Osteocyte (in vitro differentiated cells): ENCODE results near the gene C12orf57. TPM values are rescaled to one million over a fixed set of nuclear protein-coding genes. Genes with fewer than 3 reads are reported as not detected.

Source experiments
- DNase-seq: peaks from one replicate; pipeline ENCODE4 v3.0.0; 2021; ENCODE audit warnings: mixed read lengths; ENCODE audit not compliant: unreplicated experiment; ENCODE audit errors: extremely low spot score
- H3K27ac Mint-ChIP-seq: one replicate; pipeline ENCODE4 v1.8.0; 2021; ENCODE audit warnings: mild to moderate bottlenecking, mixed read lengths; ENCODE audit not compliant: unreplicated experiment
- H3K27me3 Mint-ChIP-seq: one replicate; pipeline ENCODE4 v1.8.0; 2021; ENCODE audit warnings: mixed read lengths; ENCODE audit not compliant: unreplicated experiment
- H3K36me3 Mint-ChIP-seq: one replicate; pipeline ENCODE4 v1.8.0; 2021; ENCODE audit warnings: mixed read lengths; ENCODE audit not compliant: unreplicated experiment
- H3K4me1 Mint-ChIP-seq: one replicate; pipeline ENCODE4 v1.8.0; 2021; ENCODE audit warnings: mixed read lengths; ENCODE audit not compliant: unreplicated experiment
- H3K4me3 Mint-ChIP-seq: one replicate; pipeline ENCODE4 v1.8.0; 2021; ENCODE audit warnings: mild to moderate bottlenecking, moderate library complexity, mixed read lengths; ENCODE audit not compliant: unreplicated experiment
- H3K9me3 Mint-ChIP-seq: one replicate; pipeline ENCODE4 v1.8.0; 2021; ENCODE audit warnings: mixed read lengths; ENCODE audit not compliant: unreplicated experiment
- total RNA-seq: library from RNA; stranded (reverse); gene quantifications from 2 replicates; pipeline ENCODE4 v1.2.1, GENCODE V29; 2021
- TF ChIP-seq, protein P1 (sequence below): fragments of 200-600 bp; sonication (generic); IDR thresholded peaks from 2 replicates; pipeline ENCODE4 v1.5.0; 2021; ENCODE audit warnings: antibody characterized with exemption, mild to moderate bottlenecking, moderate library complexity

C12orf57 gene
- total RNA-seq, 1 donor from 2014 or later, result 309 TPM

DNA sequence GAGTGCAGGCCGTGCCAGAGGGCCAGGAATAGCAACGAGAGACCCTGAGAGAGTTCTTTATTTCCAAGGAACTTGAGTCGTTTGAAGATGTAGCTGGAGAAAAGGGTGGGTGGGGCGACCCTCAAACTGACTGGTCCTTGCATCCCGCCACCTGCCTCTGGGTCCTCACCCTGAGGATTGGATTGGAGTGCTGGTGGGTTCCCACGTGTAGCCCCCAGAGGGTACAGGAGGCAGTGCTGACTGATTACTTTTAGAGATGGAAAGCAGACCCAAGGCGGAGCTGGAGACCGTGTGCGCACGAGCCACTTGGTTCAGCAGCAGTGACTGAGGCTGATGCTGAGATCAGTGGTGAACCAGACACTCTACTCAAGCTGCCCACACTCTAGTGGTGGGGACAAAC, 33.8 kb downstream of the C12orf57 start:
- no peaks in the 10 kb centered on the region for H3K27me3 Mint-ChIP-seq
- no peak overlapping the region for H3K4me3 Mint-ChIP-seq
- H3K4me1 Mint-ChIP-seq, result peaks cover 3% of the 10 kb centered on the region
- no peak overlapping the region for H3K27ac Mint-ChIP-seq
- H3K9me3 Mint-ChIP-seq, result no peaks in the 10 kb centered on the region
- H3K36me3 Mint-ChIP-seq, result peaks cover 32% of the 10 kb centered on the region
- TF ChIP-seq, protein P1, sequence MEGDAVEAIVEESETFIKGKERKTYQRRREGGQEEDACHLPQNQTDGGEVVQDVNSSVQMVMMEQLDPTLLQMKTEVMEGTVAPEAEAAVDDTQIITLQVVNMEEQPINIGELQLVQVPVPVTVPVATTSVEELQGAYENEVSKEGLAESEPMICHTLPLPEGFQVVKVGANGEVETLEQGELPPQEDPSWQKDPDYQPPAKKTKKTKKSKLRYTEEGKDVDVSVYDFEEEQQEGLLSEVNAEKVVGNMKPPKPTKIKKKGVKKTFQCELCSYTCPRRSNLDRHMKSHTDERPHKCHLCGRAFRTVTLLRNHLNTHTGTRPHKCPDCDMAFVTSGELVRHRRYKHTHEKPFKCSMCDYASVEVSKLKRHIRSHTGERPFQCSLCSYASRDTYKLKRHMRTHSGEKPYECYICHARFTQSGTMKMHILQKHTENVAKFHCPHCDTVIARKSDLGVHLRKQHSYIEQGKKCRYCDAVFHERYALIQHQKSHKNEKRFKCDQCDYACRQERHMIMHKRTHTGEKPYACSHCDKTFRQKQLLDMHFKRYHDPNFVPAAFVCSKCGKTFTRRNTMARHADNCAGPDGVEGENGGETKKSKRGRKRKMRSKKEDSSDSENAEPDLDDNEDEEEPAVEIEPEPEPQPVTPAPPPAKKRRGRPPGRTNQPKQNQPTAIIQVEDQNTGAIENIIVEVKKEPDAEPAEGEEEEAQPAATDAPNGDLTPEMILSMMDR, result no peak
- DNase-seq, result no peak

DNA sequence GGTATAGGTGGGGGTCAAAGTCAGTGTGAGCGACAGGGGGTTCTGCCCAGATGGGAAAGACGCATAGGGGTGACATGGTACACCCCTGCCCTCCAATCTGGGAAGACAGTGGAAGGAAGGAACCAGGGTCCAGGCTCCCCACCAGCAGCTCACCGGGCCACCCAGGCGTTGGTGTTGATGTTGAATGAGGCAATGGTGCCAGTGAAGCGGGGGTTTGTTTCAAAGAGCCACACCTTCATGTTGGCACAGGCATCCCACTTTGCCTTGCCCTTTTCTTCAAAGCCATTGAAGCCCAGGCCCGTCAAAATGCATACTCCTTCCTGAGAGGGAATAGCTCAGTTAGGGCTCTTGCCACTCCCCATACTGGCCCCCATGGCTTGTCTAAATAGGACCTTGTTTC, 34.4 kb downstream of the C12orf57 start:
- no peaks in the 10 kb centered on the region for H3K27me3 Mint-ChIP-seq
- TF ChIP-seq, protein P1, result no peak
- no peak overlapping the region for H3K27ac Mint-ChIP-seq
- peaks cover 2% of the 10 kb centered on the region for H3K4me1 Mint-ChIP-seq
- H3K4me3 Mint-ChIP-seq, result no peak overlapping the region
- peaks cover 34% of the 10 kb centered on the region for H3K36me3 Mint-ChIP-seq
- DNase-seq, result no peak
- no peaks in the 10 kb centered on the region for H3K9me3 Mint-ChIP-seq

DNA sequence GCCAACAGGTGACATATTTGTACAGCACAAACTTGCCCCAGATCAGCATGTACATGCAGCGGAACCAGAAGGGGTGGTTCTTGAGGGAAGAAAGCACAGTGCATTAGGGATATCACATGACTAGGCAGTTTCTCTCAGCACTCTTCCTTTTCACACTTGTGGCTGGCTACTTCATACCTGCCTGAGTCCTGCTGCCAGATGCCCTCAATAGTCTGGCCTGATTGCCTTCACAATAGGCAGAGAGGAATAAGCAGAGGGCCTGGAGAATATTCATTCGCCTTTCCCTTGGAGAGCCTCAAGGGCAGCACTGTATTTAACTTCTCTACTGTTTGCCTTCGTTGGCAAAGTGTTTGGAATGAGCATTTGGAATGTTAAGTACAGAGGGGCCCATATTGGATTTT, 34.8 kb downstream of the C12orf57 start:
- H3K4me3 Mint-ChIP-seq, result no peak overlapping the region
- H3K36me3 Mint-ChIP-seq, result peaks cover 36% of the 10 kb centered on the region
- no peak for DNase-seq
- H3K4me1 Mint-ChIP-seq, result peaks cover 2% of the 10 kb centered on the region
- H3K9me3 Mint-ChIP-seq, result no peaks in the 10 kb centered on the region
- H3K27me3 Mint-ChIP-seq, result no peaks in the 10 kb centered on the region
- H3K27ac Mint-ChIP-seq, result no peak overlapping the region
- TF ChIP-seq, protein P1, result no peak

DNA sequence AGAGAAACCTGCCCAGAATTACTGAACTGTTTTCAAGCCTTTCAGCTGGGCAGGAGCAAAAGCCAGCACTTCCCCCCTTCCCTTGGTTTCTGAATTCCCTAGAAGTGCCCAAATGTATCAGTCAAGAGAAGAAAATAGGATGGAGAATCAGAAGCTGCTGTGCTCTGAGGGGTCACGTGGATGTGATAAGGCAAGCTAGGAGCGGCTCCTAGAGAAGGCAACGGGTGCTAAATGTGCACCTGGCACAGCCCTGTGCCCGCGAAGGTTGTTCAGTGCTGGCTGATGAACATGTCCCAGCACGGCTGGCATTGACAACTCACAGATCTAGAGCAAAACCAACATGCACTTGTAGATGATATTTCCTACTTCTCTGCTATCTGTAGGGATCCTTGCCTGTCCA, 35.2 kb downstream of the C12orf57 start:
- Mint-ChIP-seq H3K4me3 (no peak overlapping the region), H3K9me3 (no peaks in the 10 kb centered on the region), H3K27me3 (no peaks in the 10 kb centered on the region), H3K36me3 (peaks cover 36% of the 10 kb centered on the region), H3K4me1 (no peaks in the 10 kb centered on the region), H3K27ac (no peak overlapping the region)
- no peak for DNase-seq
- TF ChIP-seq, protein P1, result no peak

DNA sequence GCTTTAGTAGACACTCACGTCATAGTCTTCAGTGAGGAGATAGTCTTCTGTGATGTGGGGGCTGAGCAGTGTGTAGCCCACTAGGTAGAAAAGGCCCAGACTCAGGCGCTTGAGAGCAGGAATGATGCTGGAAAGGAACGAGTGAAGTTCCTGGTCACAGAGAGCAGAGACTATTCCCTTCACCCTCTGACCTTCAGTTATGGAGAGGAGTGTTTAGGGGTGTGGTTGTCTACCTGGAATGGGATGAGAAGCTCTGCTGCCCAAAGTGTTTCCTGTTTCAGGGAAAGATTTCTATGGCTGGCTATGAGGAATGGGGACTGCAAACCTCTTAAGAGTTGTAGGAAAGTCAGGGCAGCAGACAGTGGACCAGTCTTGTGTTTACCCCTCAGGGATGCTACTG, 35.6 kb downstream of the C12orf57 start:
- no peak for DNase-seq
- Mint-ChIP-seq H3K4me3 (no peak overlapping the region), H3K36me3 (peaks cover 36% of the 10 kb centered on the region), H3K27ac (no peak overlapping the region), H3K9me3 (no peaks in the 10 kb centered on the region), H3K4me1 (no peaks in the 10 kb centered on the region), H3K27me3 (no peaks in the 10 kb centered on the region)
- TF ChIP-seq, protein P1, result no peak
